Esophagus muscularis mucosa (tissue), 4 donors: ENCODE results near the gene PRKCH.

ENCODE experiments used
- CTCF ChIP-seq, 3 experiments: fragments of 200-600 bp in 2 of 3; fragments of 450-650 bp in 1 of 3; sonication (generic) in 2 of 3; IDR thresholded peaks; one replicate each; pipeline ENCODE4 v1.5.1; 2017 to 2019; ENCODE audit warnings: antibody characterized with exemption in 3 of 3, mild to moderate bottlenecking in 2 of 3, moderate library complexity in 1 of 3
- EP300 ChIP-seq: sonication (generic); formaldehyde crosslinking; IDR thresholded peaks from one replicate; pipeline ENCODE4 v1.6.1; 2017; ENCODE audit warnings: antibody characterized with exemption
- POLR2A ChIP-seq: fragments of 450-650 bp; IDR thresholded peaks from one replicate; pipeline ENCODE4 v1.6.1; 2017; ENCODE audit warnings: antibody characterized with exemption, moderate library complexity, mild to moderate bottlenecking, low read depth

GRCh38 chr14:61421212-61421923 is 100.0 kb downstream of the PRKCH start:
- TF ChIP-seq POLR2A (no peak), CTCF (IDR thresholded peaks at IDR 0.05) (no peak), EP300 (no peak)
